Measurements from ENCODE around the gene IRS1.

The IRS1 gene

GRCh38 chr2:226835420-226835795, 35.8 kb upstream of the IRS1 start:
- peak overlapping the region; percentile 88 for H3K4me3 ChIP-seq (ENCODE audit: low read depth, low read length)
- no peak for TF ChIP-seq CTCF (IDR thresholded peaks at IDR 0.05; ENCODE audit: borderline replicate concordance, insufficient read depth, low read depth, low read length)

- peak overlapping the region; percentile 88 for H3K4me3 ChIP-seq (ENCODE audit: low read depth, low read length)
Observed at GRCh38 chr2:226834880-226835279, 35.3 kb upstream of the IRS1 start.

- TF ChIP-seq CTCF (IDR thresholded peaks at IDR 0.05; ENCODE audit: borderline replicate concordance, insufficient read depth, low read depth, low read length) = no peak
- no peak overlapping the region for H3K4me3 ChIP-seq (ENCODE audit: low read depth, low read length)
Observed at GRCh38 chr2:226832061-226832460, 32.4 kb upstream of the IRS1 start.

- no peak for TF ChIP-seq CTCF (IDR thresholded peaks at IDR 0.05; ENCODE audit: borderline replicate concordance, insufficient read depth, low read depth, low read length)
- H3K4me3 ChIP-seq (ENCODE audit: low read depth, low read length) = no peak overlapping the region
Observed at GRCh38 chr2:226831266-226831665, 31.6 kb upstream of the IRS1 start.

- no peak for TF ChIP-seq CTCF (IDR thresholded peaks at IDR 0.05; ENCODE audit: borderline replicate concordance, insufficient read depth, low read depth, low read length)
Observed at GRCh38 chr2:226829721-226830631, 30.4 kb upstream of the IRS1 start.

GRCh38 chr2:226828191-226828590, 28.6 kb upstream of the IRS1 start:
- no peak overlapping the region for H3K4me3 ChIP-seq (ENCODE audit: low read depth, low read length)
- TF ChIP-seq CTCF (IDR thresholded peaks at IDR 0.05; ENCODE audit: borderline replicate concordance, insufficient read depth, low read depth, low read length) = no peak

More at GRCh38 chr2:226829721-226830631, 30.4 kb upstream of the IRS1 start:
- no peak overlapping the region for H3K4me3 ChIP-seq (ENCODE audit: low read depth, low read length)

- no peak for TF ChIP-seq CTCF (IDR thresholded peaks at IDR 0.05; ENCODE audit: borderline replicate concordance, insufficient read depth, low read depth, low read length)
- H3K4me3 ChIP-seq (ENCODE audit: low read depth, low read length) = no peak overlapping the region
Observed at GRCh38 chr2:226825056-226825455, 25.4 kb upstream of the IRS1 start.
